ENCODE data around the gene PCA3. TPM values are rescaled to one million over a fixed set of nuclear protein-coding genes. Genes with fewer than 3 reads are reported as not detected.

Gene PCA3
- total and polyA plus RNA-seq, 10 of the 15 experiments (the other 5 are each of a cell fraction or from before 2014, with no cell fraction given): 0.05 TPM; not detected in 9

- H4K20me1 ChIP-seq (ENCODE audit: control insufficient read depth, insufficient read depth): no peaks in the 10 kb centered on the region
- no peak overlapping the region for H3K27ac ChIP-seq (ENCODE audit: control insufficient read depth, insufficient read depth)
- DNase-seq (ENCODE audit: low read depth, low spot score): no peak
- no peak overlapping the region for H3K9ac ChIP-seq (ENCODE audit: control insufficient read depth, insufficient read depth, low read length)
- intact Hi-C loops (cut with micrococcal nuclease; ENCODE audit: unreplicated experiment) (no loop called here), in situ Hi-C loops (cut with MboI) (no loop called here)
- ChIA-PET CTCF (no interaction called here), RAD21 (ENCODE audit: unreplicated experiment) (no interaction called here), SMC1A (ENCODE audit: uncharacterized antibody, unreplicated experiment) (no interaction called here), POLR2A (no interaction called here)
- peaks cover 0 to 3% of the 10 kb centered on the region in 2 experiments; a peak in 2 of 4 replicates for H3K27me3 ChIP-seq (replicated peaks in 1 of 2; ENCODE audit: control insufficient read depth in 2 of 2, insufficient read depth in 2 of 2, low read length in 1 of 2)
- H3K4me3 ChIP-seq: no peak overlapping the region
- H3K9me3 ChIP-seq (replicated peaks; ENCODE audit: control insufficient read depth, insufficient read depth, low read length): no peaks in the 10 kb centered on the region
- H2AFZ ChIP-seq (ENCODE audit: control insufficient read depth, low read depth, low read length): no peak overlapping the region
- no peak for FAIRE-seq
- no peaks in the 10 kb centered on the region for H3K36me3 ChIP-seq (ENCODE audit: control insufficient read depth in 2 of 2, insufficient read depth in 2 of 2, low read length in 1 of 2)
- H3K79me2 ChIP-seq (ENCODE audit: control insufficient read depth, insufficient read depth, low read length): no peaks in the 10 kb centered on the region
- H3K4me1 ChIP-seq (ENCODE audit: control insufficient read depth, insufficient read depth, low read length): no peaks in the 10 kb centered on the region
- 0% methylated on average over 3 of the region's 3 CpGs for WGBS (ENCODE audit: insufficient coverage, insufficient replicate concordance, low lambda C conversion rate, missing lambda C conversion rate)
- BruUV-seq (replicated peaks): no TSS peak
- no peak for ATAC-seq
- no peak overlapping the region for H3K4me2 ChIP-seq (ENCODE audit: control insufficient read depth, insufficient read depth)
- no peak for TF ChIP-seq PAX8 (IDR thresholded peaks at IDR 0.05)
- no peak for TF ChIP-seq RBBP5 (conservative IDR thresholded peaks at IDR 0.05)
- TF ChIP-seq, protein P1, sequence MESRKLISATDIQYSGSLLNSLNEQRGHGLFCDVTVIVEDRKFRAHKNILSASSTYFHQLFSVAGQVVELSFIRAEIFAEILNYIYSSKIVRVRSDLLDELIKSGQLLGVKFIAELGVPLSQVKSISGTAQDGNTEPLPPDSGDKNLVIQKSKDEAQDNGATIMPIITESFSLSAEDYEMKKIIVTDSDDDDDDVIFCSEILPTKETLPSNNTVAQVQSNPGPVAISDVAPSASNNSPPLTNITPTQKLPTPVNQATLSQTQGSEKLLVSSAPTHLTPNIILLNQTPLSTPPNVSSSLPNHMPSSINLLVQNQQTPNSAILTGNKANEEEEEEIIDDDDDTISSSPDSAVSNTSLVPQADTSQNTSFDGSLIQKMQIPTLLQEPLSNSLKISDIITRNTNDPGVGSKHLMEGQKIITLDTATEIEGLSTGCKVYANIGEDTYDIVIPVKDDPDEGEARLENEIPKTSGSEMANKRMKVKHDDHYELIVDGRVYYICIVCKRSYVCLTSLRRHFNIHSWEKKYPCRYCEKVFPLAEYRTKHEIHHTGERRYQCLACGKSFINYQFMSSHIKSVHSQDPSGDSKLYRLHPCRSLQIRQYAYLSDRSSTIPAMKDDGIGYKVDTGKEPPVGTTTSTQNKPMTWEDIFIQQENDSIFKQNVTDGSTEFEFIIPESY (IDR thresholded peaks at IDR 0.05): no peak
- no peak for TF ChIP-seq ZNF207 (IDR thresholded peaks at IDR 0.05; ENCODE audit: borderline replicate concordance)
- no peak for TF ChIP-seq E2F4 (IDR thresholded peaks at IDR 0.05; ENCODE audit: low read depth, low read length)
- no peak for TF ChIP-seq TCF12 (IDR thresholded peaks at IDR 0.05; ENCODE audit: low read depth, low read length)
- TF ChIP-seq TCF3 (IDR thresholded peaks at IDR 0.05; ENCODE audit: borderline replicate concordance, insufficient read depth, low read depth, low read length): no peak
- no peak for TF ChIP-seq CBX3 (IDR thresholded peaks at IDR 0.05; ENCODE audit: borderline replicate concordance, low read depth)
- no peak for TF ChIP-seq PAX5 (IDR thresholded peaks at IDR 0.05; ENCODE audit: borderline replicate concordance, low read depth, low read length)
- no peak for TF ChIP-seq ASH2L (IDR thresholded peaks at IDR 0.05; ENCODE audit: borderline replicate concordance, low read depth)
- TF ChIP-seq ATF7 (IDR thresholded peaks at IDR 0.05; ENCODE audit: low read depth): no peak
- TF ChIP-seq IKZF2 (IDR thresholded peaks at IDR 0.05): no peak
These were observed 35.1 kb upstream of the PCA3 start for GRCh38 chr9:76729116-76729515.

All from GM12878 (cell line).